ENCODE data around the gene PIBF1.
"Not testable (repeated sequence)": the region's sequence is repeated elsewhere in the genome, so short reads cannot be mapped to it uniquely, and the experiment has no call there.

PIBF1 gene

GRCh38 chr13:72757792-72758535 lies 24.0 kb upstream of the PIBF1 start:
- no peak for TF ChIP-seq CTCF (IDR thresholded peaks at IDR 0.05; ENCODE audit: low read length, missing control alignments)
- no peak for DNase-seq (ENCODE audit: low read depth)
- no peak overlapping the region for H3K4me3 ChIP-seq (replicated peaks; ENCODE audit: low read depth, low read length)

DNA sequence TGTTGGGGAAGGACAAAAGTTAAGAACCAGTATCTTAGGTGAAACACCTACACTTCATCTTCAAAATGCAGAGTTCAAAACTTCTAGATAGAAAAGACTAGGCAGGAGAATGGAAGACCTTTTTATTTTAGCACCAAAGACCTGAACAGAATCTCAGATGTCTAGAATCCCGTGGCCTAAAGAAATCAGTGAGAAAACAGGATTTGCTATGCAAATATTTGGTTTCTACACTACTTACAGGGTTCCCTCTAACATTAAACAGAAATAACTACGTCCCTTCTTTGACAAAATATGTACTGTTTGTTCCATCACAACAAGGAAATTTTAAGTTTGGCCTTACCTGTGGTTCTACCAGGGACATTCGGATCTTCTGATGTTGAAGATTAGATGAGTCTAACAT lies 21.7 kb upstream of the PIBF1 start:
- H3K4me3 ChIP-seq (replicated peaks; ENCODE audit: low read depth, low read length) = no peak overlapping the region
- DNase-seq (ENCODE audit: low read depth) = no peak
- TF ChIP-seq CTCF (IDR thresholded peaks at IDR 0.05; ENCODE audit: low read length, missing control alignments) = no peak

DNA sequence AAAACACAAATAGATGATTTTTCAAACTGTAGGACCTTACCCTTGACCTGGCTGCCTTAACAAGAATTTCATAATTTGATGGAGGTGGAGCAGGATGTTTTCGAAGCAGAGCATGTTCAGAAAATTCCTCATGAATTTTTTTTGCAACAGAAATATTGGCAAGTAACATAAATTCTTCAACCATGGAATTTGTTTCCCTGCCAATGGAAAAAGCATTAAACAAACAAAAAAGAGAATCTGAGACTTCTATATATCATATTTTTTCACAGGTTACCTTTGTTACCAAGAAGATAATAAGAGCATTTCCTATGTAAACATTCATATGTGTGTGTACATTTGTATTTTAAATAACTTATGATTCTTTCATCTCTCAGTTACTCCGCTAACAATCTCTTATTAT lies 18.5 kb upstream of the PIBF1 start:
- TF ChIP-seq CTCF (IDR thresholded peaks at IDR 0.05; ENCODE audit: low read length, missing control alignments) = no peak
- DNase-seq (ENCODE audit: low read depth) = peak; percentile 32
- H3K4me3 ChIP-seq (replicated peaks; ENCODE audit: low read depth, low read length) = no peak overlapping the region

- H3K4me3 ChIP-seq (replicated peaks; ENCODE audit: low read depth, low read length) = no peak overlapping the region
- peak; percentile 64 for DNase-seq (ENCODE audit: low read depth)
- no peak for TF ChIP-seq CTCF (IDR thresholded peaks at IDR 0.05; ENCODE audit: low read length, missing control alignments)
Measured at GRCh38 chr13:72774019-72774418, 7.9 kb upstream of the PIBF1 start.

DNA sequence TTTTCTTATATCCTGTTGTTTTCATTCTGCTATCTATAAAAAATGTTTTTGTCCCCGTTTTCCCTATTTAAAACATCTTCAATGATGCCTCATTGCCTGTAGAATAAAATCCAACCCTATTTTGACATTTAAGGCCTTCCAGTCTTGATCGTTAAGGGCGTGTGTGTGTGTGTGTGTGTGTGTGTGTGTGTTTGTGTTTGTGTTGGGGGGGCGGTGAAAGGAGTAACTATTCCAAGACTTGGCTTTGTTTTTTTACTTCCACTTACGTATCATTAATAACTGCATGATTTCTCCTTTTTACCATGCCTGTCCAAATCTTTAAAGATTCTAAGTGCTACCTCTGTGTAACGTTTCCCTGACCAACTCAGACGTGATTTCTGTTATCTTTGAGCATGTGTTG lies 784 bp downstream of the PIBF1 start:
- peak overlapping the region; percentile 97 for H3K4me3 ChIP-seq (replicated peaks; ENCODE audit: low read depth, low read length)
- TF ChIP-seq CTCF (IDR thresholded peaks at IDR 0.05; ENCODE audit: low read length, missing control alignments) = no peak
- DNase-seq (ENCODE audit: low read depth) = peak; percentile 31

- not testable (repeated sequence) for H3K4me3 ChIP-seq (replicated peaks; ENCODE audit: low read depth, low read length); DNase-seq (ENCODE audit: low read depth)
Measured at GRCh38 chr13:72784679-72785078, 2.7 kb downstream of the PIBF1 start.

GRCh38 chr13:72788831-72789230 lies 6.9 kb downstream of the PIBF1 start:
- TF ChIP-seq CTCF (IDR thresholded peaks at IDR 0.05; ENCODE audit: low read length, missing control alignments) = no peak
- no peak for DNase-seq (ENCODE audit: low read depth)
- H3K4me3 ChIP-seq (replicated peaks; ENCODE audit: low read depth, low read length) = no peak overlapping the region

Data from fibroblast of pulmonary artery (primary cell).